GM18873 (cell line): Measurements from ENCODE around the gene TLR9.

Source experiments
- ATAC-seq: cut with Tn5 transposase; IDR thresholded peaks from one replicate; pipeline ENCODE4 v1.9.1; 2021; ENCODE audit warnings: mild to moderate bottlenecking, moderate library complexity, moderate number of reproducible peaks; ENCODE audit not compliant: unreplicated experiment, low FRiP score

The TLR9 gene

DNA sequence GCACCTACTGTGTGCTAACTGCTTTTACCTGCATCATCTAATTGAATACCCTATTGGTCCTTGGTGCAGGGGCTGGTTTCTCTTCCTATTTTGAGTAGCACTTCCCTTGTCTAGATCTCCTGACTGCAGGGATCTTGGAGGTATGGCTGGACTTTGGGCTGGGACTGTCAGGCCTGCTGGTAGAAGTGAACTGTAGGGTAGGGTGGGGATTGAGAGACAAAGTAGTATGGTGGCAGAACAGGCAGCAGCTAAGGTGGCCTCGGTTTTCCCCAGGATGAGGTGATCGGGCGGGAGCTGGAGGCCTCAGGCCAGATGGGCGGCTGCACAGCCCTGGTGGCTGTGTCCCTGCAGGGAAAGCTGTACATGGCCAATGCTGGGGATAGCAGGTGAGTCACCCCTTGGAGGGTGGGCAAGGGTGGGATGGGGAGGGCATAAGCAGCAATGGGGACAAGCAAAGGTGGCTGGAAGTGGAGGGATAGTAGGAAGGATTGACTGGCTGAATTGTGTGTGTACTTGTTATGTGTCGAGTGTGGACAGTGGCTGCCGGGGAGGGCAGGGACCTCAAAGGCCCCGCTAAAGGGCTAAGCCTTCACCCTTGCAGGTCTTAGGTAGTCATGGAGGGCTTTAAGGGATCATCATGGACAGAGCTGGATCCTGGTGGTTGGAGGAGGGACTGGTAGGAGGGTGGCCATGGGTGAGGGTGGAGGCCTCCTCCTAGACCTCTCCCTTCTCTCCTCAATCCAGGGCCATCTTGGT lies 22.1 kb upstream of the TLR9 start:
- no peak for ATAC-seq

DNA sequence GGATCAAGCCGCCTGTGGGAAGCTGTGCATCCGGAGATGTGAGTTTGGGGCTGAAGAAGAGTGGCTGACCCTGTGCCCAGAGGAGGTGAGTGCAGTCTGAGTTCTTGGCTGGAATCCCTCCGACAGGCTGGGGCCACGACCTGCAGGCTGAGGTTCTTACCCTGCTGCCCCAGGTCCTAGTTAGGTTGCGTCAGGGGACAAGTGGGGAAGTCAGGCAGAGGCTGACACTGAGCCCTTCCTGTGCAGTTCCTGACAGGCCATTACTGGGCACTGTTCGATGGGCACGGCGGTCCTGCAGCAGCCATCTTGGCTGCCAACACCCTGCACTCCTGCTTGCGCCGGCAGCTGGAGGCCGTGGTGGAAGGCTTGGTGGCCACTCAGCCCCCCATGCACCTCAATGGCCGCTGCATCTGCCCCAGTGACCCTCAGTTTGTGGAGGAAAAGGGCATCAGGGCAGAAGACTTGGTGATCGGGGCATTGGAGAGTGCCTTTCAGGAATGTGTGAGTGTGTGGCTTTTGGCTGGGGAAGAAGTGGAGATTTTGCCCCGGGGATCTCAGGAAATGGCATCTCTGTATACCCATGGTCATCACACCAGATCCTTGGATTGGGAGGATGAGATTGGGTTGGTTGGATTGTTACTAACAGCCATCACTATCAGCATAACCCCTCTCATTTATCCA lies 21.4 kb upstream of the TLR9 start:
- no peak for ATAC-seq

DNA sequence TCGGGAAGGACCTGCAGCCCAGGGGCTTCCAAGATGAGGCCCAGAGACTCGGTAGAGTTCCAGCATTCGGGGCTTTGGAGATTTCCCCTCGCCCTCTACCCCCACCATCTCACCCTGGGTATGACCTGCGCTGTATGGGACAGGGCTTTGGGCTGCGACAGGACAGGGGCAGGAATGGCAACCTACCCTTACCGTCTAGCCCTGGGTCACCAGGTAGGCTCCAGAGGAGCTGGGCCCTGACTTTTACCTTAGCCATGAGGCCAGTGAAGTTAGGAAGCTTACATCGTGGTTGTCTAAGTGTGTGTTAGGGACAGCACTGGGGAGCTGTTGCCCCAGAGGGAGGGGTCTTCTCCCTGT lies 20.8 kb upstream of the TLR9 start:
- ATAC-seq: no peak

DNA sequence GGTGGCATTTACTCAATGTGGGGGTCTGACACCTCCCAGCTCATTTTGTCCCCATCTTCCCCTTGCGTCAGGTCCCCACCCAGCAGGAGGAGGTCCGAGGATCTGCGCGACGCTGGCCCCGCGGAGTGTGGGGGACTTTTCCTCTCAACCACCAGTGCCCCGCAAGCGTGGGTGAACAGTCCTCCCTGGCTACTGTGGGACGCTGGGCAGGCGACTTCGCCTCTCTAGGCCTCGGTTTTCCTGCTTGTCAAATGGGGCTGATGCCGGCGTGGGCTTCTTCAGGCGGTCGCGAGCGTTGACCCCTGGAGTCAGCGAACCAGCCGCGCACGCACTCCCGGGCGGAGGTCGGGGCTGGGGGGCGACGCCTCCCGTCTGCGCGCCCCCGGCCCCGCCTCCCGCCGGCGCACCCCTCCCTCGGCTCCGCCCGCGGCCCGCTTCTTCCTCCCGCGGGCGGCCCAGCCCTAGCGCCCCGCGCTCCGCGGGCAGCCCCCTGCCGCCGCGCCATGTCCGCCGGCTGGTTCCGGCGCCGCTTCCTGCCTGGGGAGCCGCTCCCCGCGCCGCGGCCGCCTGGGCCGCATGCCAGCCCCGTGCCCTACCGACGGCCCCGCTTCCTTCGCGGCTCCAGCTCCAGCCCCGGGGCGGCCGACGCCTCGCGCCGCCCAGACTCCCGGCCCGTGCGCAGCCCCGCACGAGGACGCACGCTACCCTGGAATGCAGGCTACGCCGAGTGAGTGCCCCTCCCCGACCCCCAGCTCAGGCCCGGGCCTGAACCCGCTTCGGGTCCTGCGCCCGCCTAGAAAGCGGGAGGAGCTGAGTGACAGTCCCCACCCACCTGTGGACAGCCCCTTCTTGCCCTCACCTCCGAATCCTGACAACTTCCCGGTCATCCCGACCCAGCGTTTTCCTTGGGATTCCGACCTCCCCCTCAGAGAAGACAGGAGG lies 20.1 kb upstream of the TLR9 start, which contains the start of gene PPM1M:
TSS of gene PPM1M (plus strand) at position 438 of the 942 bp plus-strand sequence. CDS start at position 504, 66 bp downstream.
- ATAC-seq: no peak

DNA sequence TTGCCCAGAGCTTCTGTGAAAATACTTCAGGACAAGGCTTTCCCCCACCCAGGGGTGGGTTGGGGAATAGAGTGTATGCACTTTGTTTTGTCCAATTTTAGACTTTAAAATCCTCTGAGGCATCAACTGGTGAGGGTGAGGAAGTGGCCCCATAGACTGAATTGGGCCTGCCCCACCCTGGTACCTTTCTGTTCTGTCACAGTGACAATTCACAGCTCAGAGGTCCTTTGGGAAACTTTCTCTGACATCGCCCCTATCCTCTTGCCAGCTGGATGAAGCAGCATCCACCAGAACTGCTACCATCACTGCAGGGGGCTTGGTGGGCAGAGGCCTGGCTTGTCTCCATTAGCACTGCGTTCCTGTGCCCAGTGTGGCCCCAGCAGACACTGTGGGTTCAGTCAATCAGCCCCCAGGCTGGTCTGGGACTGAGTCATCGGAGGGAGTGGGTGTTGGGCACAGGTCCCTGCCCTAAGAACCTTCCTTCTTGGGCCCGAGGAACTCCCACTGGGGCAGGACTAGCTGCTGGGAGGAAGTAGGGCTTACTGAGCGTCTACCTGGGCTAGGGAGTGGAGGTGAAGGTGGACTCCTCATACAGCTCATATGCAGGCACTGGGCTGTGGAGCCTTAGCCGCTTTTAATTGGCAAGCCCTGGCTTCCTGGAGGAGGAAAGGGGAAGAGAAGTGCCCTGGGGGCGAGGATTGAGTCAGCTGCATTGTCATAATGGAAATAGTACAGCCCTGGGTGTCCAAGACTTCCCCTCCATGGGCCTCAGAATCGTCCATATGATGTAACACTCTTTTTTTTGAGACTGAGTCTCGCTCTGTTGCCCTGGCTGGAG lies 18.6 kb upstream of the TLR9 start:
- no peak for ATAC-seq

DNA sequence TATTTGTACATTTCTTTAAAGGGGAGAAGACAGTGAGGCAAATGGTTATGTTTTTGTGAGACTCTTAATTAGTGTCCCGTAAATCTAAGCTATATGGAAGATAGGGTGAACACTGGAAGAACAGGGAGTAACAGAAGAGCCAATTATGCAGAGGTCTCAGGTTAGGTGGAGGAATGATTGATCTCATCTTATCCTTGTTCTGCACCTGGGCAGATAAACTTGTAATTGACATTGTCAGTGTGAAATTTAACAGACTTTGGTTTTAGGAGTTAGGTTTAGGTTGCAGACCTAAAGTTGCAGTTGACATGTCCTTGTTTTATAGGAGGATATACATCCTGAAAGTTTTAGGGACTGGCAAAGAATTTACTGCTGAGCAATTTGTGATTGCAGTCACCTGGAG lies 16.6 kb upstream of the TLR9 start:
- no peak for ATAC-seq

DNA sequence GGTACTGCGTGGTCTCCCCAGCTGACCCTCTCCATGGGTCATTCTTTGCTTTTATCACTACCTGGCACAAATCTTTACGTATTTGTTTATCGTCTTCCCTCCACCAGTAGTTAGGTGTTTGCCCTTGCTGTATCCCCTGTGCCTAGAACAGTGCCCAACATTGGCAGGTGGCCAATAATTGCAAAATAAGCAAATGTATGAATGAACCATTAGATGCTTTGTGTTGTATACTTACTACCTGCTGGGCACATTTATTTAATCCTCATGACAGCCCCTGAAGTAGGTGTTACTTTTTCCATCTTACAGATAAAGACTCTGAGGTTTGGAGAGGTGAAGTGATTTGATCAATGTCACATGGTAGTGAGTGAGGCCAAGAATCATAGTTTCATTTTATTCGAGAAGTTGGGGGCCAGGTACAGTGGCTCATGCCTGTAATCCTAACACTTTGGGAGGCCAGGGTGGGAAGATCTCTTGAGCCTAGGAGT lies 15.5 kb upstream of the TLR9 start:
- ATAC-seq: no peak

DNA sequence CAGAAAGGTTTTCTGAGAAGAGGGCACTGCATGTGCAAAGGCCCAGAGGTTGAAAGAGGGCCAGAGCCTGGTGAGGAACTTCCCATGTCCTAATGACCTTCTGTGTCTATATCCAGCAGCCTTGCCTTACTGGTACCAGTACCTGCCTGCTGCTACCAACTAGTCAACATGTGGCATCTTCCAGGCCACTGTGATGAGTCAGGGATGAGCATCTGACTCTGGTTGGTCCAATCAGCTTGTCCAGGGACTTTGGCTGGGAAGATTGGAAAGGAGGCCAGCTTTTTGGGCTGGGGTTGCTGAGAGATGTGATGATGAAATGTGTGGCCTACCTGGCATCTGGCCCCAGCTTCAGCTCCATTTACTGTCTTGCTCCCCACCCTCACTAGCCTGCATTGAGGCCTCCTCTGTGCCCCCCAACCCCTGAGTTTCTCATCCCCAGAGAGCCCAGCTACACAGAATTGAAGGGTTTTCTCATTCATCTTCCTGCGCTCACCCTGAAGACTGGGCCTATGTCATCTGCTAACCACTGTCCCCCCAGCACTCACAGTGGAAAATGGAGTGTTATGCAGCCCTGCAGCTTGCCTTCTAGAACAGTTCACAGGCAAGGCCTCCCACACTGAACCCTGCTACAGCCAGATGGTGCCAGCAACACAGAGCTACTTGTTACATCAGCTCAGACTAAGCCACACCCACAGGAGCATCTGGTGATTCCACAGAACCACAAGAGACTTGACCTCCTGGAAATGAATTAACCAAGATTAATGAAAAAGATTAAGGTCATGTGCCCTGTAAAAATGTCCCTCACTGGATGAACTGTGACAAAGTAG lies 14.8 kb upstream of the TLR9 start:
- no peak for ATAC-seq

DNA sequence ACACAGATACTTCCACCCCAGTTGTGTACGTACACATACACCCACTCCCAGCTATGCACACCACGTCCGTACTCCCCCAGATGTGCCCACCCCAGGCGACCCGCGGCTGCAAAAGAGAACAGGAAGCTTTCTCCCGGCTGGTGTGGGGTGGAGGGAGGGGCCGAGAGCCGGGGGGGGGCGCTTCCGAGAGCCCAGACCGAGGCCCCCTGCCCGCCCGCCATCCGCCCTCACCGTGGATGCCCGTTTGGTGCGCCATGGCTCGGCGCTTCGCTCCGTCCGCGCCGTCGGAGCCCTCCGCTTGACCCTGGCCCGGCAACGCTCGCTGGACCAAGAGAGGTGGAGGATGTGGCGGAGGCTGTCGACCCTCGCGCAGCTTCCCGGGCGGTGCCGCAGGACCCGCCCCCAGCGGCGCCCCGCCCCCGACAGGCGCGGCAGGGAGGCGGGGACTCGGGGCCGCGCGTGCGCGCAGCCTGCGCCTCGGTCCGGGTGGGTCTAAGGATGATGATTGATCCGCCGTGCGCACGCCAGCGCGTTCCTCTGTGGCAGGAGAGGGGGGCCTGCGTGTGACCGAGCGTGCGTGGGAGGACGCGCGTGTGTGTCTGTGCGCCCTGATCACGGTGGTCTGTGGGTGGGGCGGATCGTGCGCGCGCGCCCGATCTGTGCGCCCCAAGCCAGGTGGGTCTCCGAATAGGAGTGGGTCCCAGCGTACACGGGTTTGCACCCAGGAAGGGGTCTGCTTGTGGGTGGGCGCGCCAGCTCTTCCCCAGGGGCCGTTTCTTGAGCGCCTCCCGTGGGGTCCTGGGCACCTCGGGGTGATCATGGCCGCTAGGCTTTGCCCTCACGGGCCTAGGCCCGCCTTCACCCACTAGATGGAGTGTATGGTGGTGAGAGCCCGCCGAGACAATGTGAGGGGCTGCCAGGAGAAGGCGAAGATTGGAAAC lies 13.6 kb upstream of the TLR9 start, which contains the start of gene TWF2:
TSS of gene TWF2 (minus strand) at position 398 of the 941 bp plus-strand sequence. CDS start at position 256, 142 bp downstream.
- ATAC-seq: peak; percentile 47

DNA sequence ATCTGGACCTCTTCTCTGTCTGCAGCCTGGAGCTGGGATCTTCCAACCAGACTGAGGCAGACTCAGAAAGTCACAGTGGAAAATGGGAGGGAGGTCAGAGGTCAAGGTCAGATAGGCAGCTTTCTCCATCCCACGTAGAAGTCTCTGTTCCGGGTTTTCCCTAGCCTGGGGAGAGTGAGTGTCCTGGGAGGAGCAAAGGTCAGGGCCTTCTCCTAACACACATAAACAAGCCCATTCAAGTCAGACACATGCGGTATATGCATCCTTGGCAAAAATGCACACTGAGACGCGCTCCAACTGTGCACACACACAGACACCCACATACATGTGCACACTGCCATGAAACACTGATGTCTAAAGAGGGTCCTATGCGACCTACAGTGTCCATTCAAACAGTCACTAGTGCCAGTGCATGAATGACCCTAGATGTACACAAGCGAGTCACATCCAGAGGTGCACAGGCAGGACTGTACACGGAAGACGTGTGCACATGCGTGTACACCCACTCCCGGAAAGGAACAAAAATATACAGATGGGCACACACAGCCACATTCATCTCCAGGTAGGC lies 12.8 kb upstream of the TLR9 start:
- peak; percentile 6 for ATAC-seq

DNA sequence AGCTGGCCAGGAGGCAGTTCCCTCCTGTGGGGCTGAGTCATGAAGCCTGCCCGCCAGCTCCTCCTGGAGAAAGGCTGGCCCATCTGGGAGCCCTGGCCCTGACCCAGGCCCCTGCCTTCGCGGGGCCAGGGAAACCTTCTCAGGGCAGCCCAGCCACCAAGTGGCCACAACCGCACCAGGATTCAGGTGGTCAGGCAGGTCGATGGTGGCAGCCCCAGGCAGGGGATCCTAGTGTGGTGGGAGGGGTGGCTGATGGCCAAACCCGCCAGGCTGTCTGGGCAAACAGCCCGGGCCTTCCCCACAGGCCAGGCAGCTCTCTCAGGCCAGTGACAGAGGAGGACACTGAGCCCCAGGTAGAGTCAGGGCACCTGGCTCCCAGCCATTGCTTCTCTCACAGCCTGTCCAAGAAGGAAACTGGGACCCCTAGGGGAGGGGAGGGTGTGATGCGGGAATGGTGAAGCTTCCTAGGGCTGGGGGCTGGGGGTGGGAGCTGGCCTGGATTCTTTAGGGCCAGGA lies 12.3 kb upstream of the TLR9 start:
- no peak for ATAC-seq

DNA sequence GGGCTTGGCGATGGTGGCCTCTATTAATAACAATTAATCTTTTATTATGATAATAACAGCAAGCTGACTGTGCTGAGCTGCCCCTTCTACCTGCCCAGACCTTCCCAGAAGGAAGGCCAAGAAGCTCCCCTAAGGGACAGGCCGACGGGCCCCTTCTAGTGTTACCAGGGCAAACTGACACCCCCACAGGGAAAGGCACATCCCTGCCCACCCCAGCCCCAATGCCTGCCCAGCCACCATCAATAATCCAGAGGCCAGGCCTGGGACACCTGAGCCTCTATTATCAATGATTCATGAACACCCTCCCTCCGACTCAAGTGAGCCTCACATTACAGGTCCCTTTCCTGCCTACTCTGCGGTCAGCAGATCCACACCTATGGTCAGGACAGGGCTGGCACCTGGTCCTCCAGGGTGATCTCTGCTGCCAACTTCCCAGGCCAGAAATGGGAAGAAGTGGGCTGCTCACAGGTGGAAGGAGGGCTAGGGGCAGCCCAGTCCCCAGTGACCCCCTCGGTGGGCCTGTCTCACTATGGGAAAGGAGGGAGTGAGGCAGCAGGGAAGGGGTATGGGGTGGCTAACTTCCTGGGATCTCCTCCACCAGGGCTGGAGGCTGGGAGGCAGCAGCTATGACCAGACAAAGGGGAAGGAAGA lies 11.7 kb upstream of the TLR9 start:
- no peak for ATAC-seq

DNA sequence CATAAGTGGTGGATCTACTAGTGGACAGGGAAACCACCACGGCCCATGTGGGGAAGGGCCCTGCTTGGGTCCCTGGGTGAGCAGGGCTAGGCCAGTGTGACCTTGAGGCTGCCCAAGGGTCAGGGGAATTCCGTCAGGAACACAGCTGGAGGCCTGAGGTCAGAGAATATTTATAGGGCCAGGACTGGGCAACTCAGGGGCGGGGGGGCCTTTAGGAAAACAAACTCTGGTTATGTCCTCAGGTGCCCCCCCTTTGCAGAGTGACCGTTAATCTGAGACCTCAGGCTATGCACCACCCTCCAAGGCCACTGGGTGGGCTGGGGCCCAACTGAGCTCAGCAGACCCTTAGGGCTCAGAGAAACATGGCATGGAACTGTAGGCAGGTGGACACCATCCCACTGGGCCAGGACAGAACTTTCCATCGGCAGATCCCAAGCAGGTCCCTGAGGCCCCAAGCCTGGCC lies 11.0 kb upstream of the TLR9 start:
- ATAC-seq: no peak

DNA sequence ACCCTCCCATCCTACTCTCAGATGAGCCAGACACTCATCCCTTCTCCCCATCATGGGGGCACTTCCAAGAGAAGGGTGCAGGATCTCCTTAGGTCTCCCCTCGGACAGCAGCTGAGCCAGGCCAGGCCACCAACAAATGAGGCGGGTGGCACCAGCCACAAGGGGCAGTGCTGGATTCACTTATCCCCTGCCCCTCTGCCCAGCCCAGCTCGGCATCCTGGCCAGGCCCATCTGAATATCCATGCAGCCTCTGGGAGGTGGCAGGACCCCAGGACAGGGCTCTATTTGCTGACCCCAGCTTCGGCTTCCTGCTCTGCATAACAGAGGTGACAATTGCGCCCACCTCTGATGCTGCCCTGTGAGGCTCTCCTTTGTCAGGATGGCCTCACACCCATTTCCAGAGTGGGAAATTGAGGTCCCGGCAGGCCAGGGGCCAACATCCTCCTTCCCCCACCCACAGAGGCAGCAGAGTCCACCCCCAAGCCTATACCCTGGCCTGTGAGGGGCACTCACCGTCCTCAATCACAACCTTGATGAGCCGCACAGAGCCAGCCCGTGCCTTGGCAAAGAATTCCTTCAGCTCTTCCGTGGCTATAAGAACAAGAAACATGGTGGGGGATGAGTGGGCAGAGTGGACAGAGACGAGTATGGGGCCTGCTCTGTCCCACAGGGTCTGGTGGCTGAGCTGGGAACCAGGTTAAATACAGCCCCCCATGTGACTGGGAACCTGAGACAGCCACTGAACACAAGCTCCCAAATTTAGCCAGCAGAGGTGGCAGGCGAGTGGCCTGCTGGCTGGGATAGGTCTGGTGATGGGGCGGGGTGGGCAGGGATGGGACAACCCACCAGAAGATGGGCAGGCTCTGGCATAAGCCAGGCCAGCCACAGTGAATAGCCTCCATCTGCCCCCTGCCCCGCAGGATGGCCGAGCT lies 9.3 kb upstream of the TLR9 start:
- ATAC-seq: no peak

DNA sequence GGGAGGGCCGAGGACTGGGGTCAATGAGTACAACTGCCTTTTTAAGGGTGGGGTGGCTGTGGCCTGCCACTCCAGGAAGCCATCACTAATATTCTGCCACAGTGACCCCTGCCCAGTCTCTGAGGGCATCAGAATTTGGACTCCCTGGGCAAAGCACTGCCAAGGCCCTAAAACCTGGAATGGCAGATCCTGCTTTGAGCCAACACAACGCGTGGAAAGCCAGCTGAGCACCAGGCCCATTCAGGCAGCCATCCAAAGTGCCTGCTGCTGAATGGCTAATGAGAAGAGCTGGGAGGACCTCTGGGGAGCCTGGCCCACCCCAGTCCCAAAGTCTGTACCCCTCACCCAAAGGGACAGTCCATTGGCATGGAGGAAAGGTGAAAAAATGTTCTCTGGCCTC lies 8.5 kb upstream of the TLR9 start:
- ATAC-seq: no peak

DNA sequence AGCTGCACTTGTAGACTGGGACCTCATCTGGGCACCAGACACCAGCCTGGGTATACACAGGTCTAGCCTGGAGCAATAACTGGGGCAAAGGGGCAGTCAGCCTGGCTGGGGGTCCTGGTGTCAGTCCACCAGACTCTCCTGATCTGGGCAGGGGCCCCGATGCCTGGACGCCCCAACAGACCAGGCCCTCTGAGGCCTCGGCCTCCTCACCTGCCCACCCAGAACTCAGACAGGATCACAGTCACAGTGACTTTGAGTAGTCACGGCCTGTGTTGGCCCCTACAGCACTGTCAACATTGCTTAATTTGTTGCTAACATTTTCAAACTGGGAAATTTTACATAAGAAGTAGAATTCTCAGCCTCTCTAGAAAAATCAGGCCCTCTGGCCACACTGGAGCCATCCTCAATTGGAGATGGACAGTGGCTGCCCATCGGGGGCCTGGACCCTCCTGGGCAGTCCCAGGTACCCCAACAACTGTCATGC lies 7.7 kb upstream of the TLR9 start:
- no peak for ATAC-seq
